CD14-positive monocyte (primary cell): ENCODE results near the gene SETBP1. TPM values are rescaled to one million over a fixed set of nuclear protein-coding genes. Genes with fewer than 3 reads are reported as not detected.

Experiments used
- DNase-seq, 3 donors: peaks; one replicate each; pipeline ENCODE4 v3.0.0-alpha.2; 2011 to 2022
- H2AFZ ChIP-seq: 2 replicates; pipeline ENCODE4 v1.6.0; 2012; ENCODE audit warnings: mild to moderate bottlenecking, low read depth, low read length, inconsistent platforms; ENCODE audit not compliant: insufficient read depth, poor library complexity, severe bottlenecking
- H3K27ac ChIP-seq, 2 donors: 1 replicate in 1 of 2; 2 replicates in 1 of 2; pipeline ENCODE4 v1.5.1; 2012 to 2013; ENCODE audit warnings: low read length in 2 of 2, control low read depth in 1 of 2, inconsistent platforms in 1 of 2, low read depth in 1 of 2, mild to moderate bottlenecking in 1 of 2
- H3K27me3 ChIP-seq, 2 donors: one replicate each; pipeline versions ENCODE4 v1.6.0 to v1.6.1; 2011 to 2013; ENCODE audit warnings: low read length in 2 of 2; ENCODE audit not compliant: control insufficient read depth in 2 of 2, insufficient read depth in 2 of 2
- H3K36me3 ChIP-seq, 2 donors: replicated peaks in 1 of 2; 1 replicate in 1 of 2; 2 replicates in 1 of 2; pipeline versions ENCODE4 v1.5.1 to v1.6.1; 2012 to 2013; ENCODE audit warnings: low read length in 2 of 2, control low read depth in 1 of 2, inconsistent platforms in 1 of 2, mild to moderate bottlenecking in 1 of 2; ENCODE audit not compliant: insufficient read depth in 2 of 2, control insufficient read depth in 1 of 2
- H3K4me1 ChIP-seq, 2 donors: 1 replicate in 1 of 2; 2 replicates in 1 of 2; pipeline versions ENCODE4 v1.5.1 to v1.6.1; 2012 to 2013; ENCODE audit warnings: low read length in 2 of 2, control low read depth in 1 of 2, inconsistent platforms in 1 of 2, mild to moderate bottlenecking in 1 of 2, moderate library complexity in 1 of 2; ENCODE audit not compliant: insufficient read depth in 2 of 2, control insufficient read depth in 1 of 2
- H3K4me2 ChIP-seq: replicated peaks from 2 replicates; pipeline ENCODE3; 2012; ENCODE audit warnings: low read length, moderate library complexity, mild to moderate bottlenecking; ENCODE audit not compliant: poor library complexity, severe bottlenecking; ENCODE audit errors: extremely low read depth
- H3K4me3 ChIP-seq, 3 experiments: fragments of 200-600 bp in 1 of 3; sonication (generic) in 1 of 3; replicated peaks in 1 of 3; 1 replicate in 2 of 3; 2 replicates in 1 of 3; pipeline ENCODE4 v1.5.1; 2011 to 2013; ENCODE audit warnings: low read length in 3 of 3, mild to moderate bottlenecking in 3 of 3, control low read depth in 2 of 3, low read depth in 2 of 3, inconsistent platforms in 1 of 3, moderate library complexity in 1 of 3
- H3K79me2 ChIP-seq: 2 replicates; pipeline ENCODE4 v1.6.0; 2012; ENCODE audit warnings: mild to moderate bottlenecking, control low read depth, inconsistent platforms, low read length, moderate library complexity; ENCODE audit not compliant: insufficient read depth
- H3K9ac ChIP-seq: 2 replicates; pipeline ENCODE4 v1.6.0; 2017; ENCODE audit warnings: low read length, mild to moderate bottlenecking; ENCODE audit not compliant: insufficient read depth, poor library complexity, severe bottlenecking
- H3K9me3 ChIP-seq, 2 donors: replicated peaks in 1 of 2; 1 replicate in 1 of 2; 2 replicates in 1 of 2; pipeline versions ENCODE4 v1.5.1 to v1.6.1; 2012 to 2013; ENCODE audit warnings: low read length in 2 of 2, control low read depth in 1 of 2; ENCODE audit not compliant: control insufficient read depth in 1 of 2, insufficient read depth in 1 of 2
- H4K20me1 ChIP-seq: 2 replicates; pipeline ENCODE4 v1.6.0; 2012; ENCODE audit warnings: mild to moderate bottlenecking, low read length, control low read depth, moderate library complexity; ENCODE audit not compliant: insufficient read depth
- H3K27ac Mint-ChIP-seq, 7 donors: one replicate each; pipeline ENCODE4 v1.8.0; 2020; ENCODE audit warnings: mild to moderate bottlenecking in 7 of 7, mixed read lengths in 7 of 7, moderate library complexity in 6 of 7, inconsistent platforms in 2 of 7
- H3K27me3 Mint-ChIP-seq, 3 donors: one replicate each; pipeline ENCODE4 v1.8.0; 2021 to 2022; ENCODE audit warnings: low read depth in 3 of 3, mild to moderate bottlenecking in 3 of 3, mixed read lengths in 3 of 3, moderate library complexity in 3 of 3, inconsistent platforms in 1 of 3
- H3K36me3 Mint-ChIP-seq, 2 donors: one replicate each; pipeline ENCODE4 v1.8.0; 2020; ENCODE audit warnings: mixed read lengths in 2 of 2, inconsistent platforms in 1 of 2, mild to moderate bottlenecking in 1 of 2
- H3K4me1 Mint-ChIP-seq: one replicate; pipeline ENCODE4 v1.8.0; 2020; ENCODE audit warnings: mild to moderate bottlenecking, mixed read lengths
- H3K4me3 Mint-ChIP-seq, 2 donors: one replicate each; pipeline ENCODE4 v1.8.0; 2020; ENCODE audit warnings: mild to moderate bottlenecking in 2 of 2, mixed read lengths in 2 of 2, moderate library complexity in 1 of 2
- H3K9me3 Mint-ChIP-seq, 7 donors: one replicate each; pipeline ENCODE4 v1.8.0; 2020 to 2022; ENCODE audit warnings: mixed read lengths in 7 of 7, mild to moderate bottlenecking in 6 of 7, moderate library complexity in 6 of 7, inconsistent platforms in 2 of 7
- WGBS: methylation state at CpG from one replicate; pipeline ENCODE4 v1.1.5; 2013; ENCODE audit warnings: missing lambda C conversion rate; ENCODE audit not compliant: insufficient coverage; 5-methylcytosine and 5-hydroxymethylcytosine counted together
- intact Hi-C, 2 donors: fragments of 100-400 bp; cut with micrococcal nuclease; formaldehyde crosslinking; loops; one replicate each; pipeline versions ENCODE4 v1.15.0 to v1.15.1; 2023
- polyA plus RNA-seq, 3 donors: library from polyadenylated mRNA; depleted of rRNA in 1 of 3; unstranded in 2 of 3; stranded (reverse) in 1 of 3; fragments of 300-500 nt in 2 of 3; fragments of >200 nt in 1 of 3; fragmentation: Illumina TruSeq in 2 of 3; gene quantifications; 1 replicate in 2 of 3; 2 replicates in 1 of 3; pipeline ENCODE4 v1.2.3, GENCODE V29; 2012 to 2021
- TF ChIP-seq, protein P1 (sequence below): fragments of 200-600 bp; IDR thresholded peaks from one replicate; pipeline ENCODE4 v1.8.0; 2022; ENCODE audit warnings: antibody characterized with exemption, mild to moderate bottlenecking

Gene SETBP1
- polyA plus RNA-seq, 3 donors, result 0.01 to 1.2 TPM; not detected in 1

GRCh38 chr18:45055811-45056210 lies 375.1 kb downstream of the SETBP1 start:
- WGBS, result no CpG with 5 or more reads among the region's 1 CpG
- Mint-ChIP-seq H3K36me3 (no peaks in the 10 kb centered on the region), H3K27ac (no peak overlapping the region), H3K4me3 (no peak overlapping the region), H3K9me3 (peaks cover 0 to 1% (median 0%) of the 10 kb centered on the region in 7 donors), H3K4me1 (peaks cover 13% of the 10 kb centered on the region), H3K27me3 (peaks cover 0 to 2% (median 2%) of the 10 kb centered on the region in 3 donors)
- no peak overlapping the region for H3K4me3 ChIP-seq
- no peak for DNase-seq
- no peaks in the 10 kb centered on the region for H3K27me3 ChIP-seq
- no peak overlapping the region for H3K9ac ChIP-seq
- H3K36me3 ChIP-seq, result no peaks in the 10 kb centered on the region
- H3K4me1 ChIP-seq, result peaks cover 11 to 16% of the 10 kb centered on the region in 2 donors
- H3K27ac ChIP-seq, result no peak overlapping the region
- H2AFZ ChIP-seq, result no peak overlapping the region
- intact Hi-C loops, result no loop called here
- no peaks in the 10 kb centered on the region for H3K9me3 ChIP-seq
- TF ChIP-seq, protein P1, sequence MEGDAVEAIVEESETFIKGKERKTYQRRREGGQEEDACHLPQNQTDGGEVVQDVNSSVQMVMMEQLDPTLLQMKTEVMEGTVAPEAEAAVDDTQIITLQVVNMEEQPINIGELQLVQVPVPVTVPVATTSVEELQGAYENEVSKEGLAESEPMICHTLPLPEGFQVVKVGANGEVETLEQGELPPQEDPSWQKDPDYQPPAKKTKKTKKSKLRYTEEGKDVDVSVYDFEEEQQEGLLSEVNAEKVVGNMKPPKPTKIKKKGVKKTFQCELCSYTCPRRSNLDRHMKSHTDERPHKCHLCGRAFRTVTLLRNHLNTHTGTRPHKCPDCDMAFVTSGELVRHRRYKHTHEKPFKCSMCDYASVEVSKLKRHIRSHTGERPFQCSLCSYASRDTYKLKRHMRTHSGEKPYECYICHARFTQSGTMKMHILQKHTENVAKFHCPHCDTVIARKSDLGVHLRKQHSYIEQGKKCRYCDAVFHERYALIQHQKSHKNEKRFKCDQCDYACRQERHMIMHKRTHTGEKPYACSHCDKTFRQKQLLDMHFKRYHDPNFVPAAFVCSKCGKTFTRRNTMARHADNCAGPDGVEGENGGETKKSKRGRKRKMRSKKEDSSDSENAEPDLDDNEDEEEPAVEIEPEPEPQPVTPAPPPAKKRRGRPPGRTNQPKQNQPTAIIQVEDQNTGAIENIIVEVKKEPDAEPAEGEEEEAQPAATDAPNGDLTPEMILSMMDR, result no peak
- no peak overlapping the region for H3K4me2 ChIP-seq
- H3K79me2 ChIP-seq, result no peaks in the 10 kb centered on the region
- H4K20me1 ChIP-seq, result no peaks in the 10 kb centered on the region

- H3K79me2 ChIP-seq, result no peaks in the 10 kb centered on the region
- intact Hi-C loops, result no loop called here
- H3K4me1 ChIP-seq, result peaks cover 11 to 16% of the 10 kb centered on the region in 2 donors
- peaks cover 0 to 1% (median 0%) of the 10 kb centered on the region in 7 donors for H3K9me3 Mint-ChIP-seq
- TF ChIP-seq, protein P1, result no peak
- H3K36me3 ChIP-seq, result no peaks in the 10 kb centered on the region
- H2AFZ ChIP-seq, result no peak overlapping the region
- no peak overlapping the region for H3K27ac ChIP-seq
- H3K9me3 ChIP-seq, result no peaks in the 10 kb centered on the region
- H3K27me3 ChIP-seq, result no peaks in the 10 kb centered on the region
- no peaks in the 10 kb centered on the region for H4K20me1 ChIP-seq
- H3K4me2 ChIP-seq, result no peak overlapping the region
- peaks cover 13% of the 10 kb centered on the region for H3K4me1 Mint-ChIP-seq
- no peak overlapping the region for H3K27ac Mint-ChIP-seq
- H3K9ac ChIP-seq, result no peak overlapping the region
- no peak overlapping the region for H3K4me3 Mint-ChIP-seq
- H3K36me3 Mint-ChIP-seq, result no peaks in the 10 kb centered on the region
- no peak overlapping the region for H3K4me3 ChIP-seq
- no peak for DNase-seq
- peaks cover 0 to 2% (median 2%) of the 10 kb centered on the region in 3 donors for H3K27me3 Mint-ChIP-seq
Measured at GRCh38 chr18:45056926-45057325, 376.2 kb downstream of the SETBP1 start.
